Natural killer cell (primary cell): ENCODE measurements around the gene TEAD3. TPM values are rescaled to one million over a fixed set of nuclear protein-coding genes. Genes with fewer than 3 reads are reported as not detected.

Experiments used
- ATAC-seq, 3 donors: fragments of 150-1000 bp in 2 of 3; fragments of 200-7000 bp in 1 of 3; cut with Tn5 transposase; 1 replicate in 1 of 3; 2 replicates in 2 of 3; pipeline ENCODE4 v1.10.0; 2021; ENCODE audit warnings: mild to moderate bottlenecking in 2 of 3, moderate library complexity in 2 of 3
- DNase-seq, 2 donors: peaks; one replicate each; pipeline versions ENCODE4 v3.0.0 to v3.0.0-alpha.2; 2013 to 2021; ENCODE audit warnings: mixed read lengths in 1 of 2
- H3K27ac ChIP-seq: one replicate; pipeline ENCODE4 v1.5.1; 2013; ENCODE audit warnings: mild to moderate bottlenecking, low read length
- H3K27me3 ChIP-seq: one replicate; pipeline ENCODE4 v1.6.1; 2013; ENCODE audit warnings: low read length; ENCODE audit not compliant: control insufficient read depth, insufficient read depth
- H3K36me3 ChIP-seq: one replicate; pipeline ENCODE4 v1.6.1; 2013; ENCODE audit warnings: low read length; ENCODE audit not compliant: control insufficient read depth, insufficient read depth
- H3K4me1 ChIP-seq: one replicate; pipeline ENCODE4 v1.6.1; 2013; ENCODE audit warnings: low read length; ENCODE audit not compliant: control insufficient read depth, insufficient read depth
- H3K4me3 ChIP-seq: one replicate; pipeline ENCODE4 v1.5.1; 2013; ENCODE audit warnings: low read length
- H3K9me3 ChIP-seq: one replicate; pipeline ENCODE4 v1.6.1; 2013; ENCODE audit warnings: low read length; ENCODE audit not compliant: control insufficient read depth, insufficient read depth
- H3K27ac Mint-ChIP-seq, 2 donors: one replicate each; pipeline ENCODE4 v1.8.0; 2022; ENCODE audit warnings: mild to moderate bottlenecking in 2 of 2, mixed read lengths in 2 of 2, moderate library complexity in 1 of 2
- H3K27me3 Mint-ChIP-seq, 2 donors: one replicate each; pipeline ENCODE4 v1.8.0; 2022; ENCODE audit warnings: low read depth in 2 of 2, mixed read lengths in 2 of 2
- H3K36me3 Mint-ChIP-seq: one replicate; pipeline ENCODE4 v1.8.0; 2022; ENCODE audit warnings: mixed read lengths
- H3K4me1 Mint-ChIP-seq, 2 donors: one replicate each; pipeline ENCODE4 v1.8.0; 2022; ENCODE audit warnings: mixed read lengths in 2 of 2
- H3K4me3 Mint-ChIP-seq: one replicate; pipeline ENCODE4 v1.8.0; 2022; ENCODE audit warnings: mild to moderate bottlenecking, moderate library complexity, mixed read lengths
- H3K9me3 Mint-ChIP-seq, 2 donors: one replicate each; pipeline ENCODE4 v1.8.0; 2022; ENCODE audit warnings: mixed read lengths in 2 of 2
- WGBS: methylation state at CpG from one replicate; pipeline ENCODE4 v1.1.7; 2013; ENCODE audit warnings: missing lambda C conversion rate; ENCODE audit not compliant: insufficient coverage; 5-methylcytosine and 5-hydroxymethylcytosine counted together
- intact Hi-C: fragments of 100-400 bp; cut with micrococcal nuclease; formaldehyde crosslinking; loops from one replicate; pipeline ENCODE4 v1.14.2; 2022
- total RNA-seq, 4 donors: library from RNA; stranded (reverse); fragments of 120-200 nt in 1 of 4; gene quantifications; one replicate each; pipeline versions ENCODE4 v1.2.3 to v1.2.4, GENCODE V29; 2013 to 2022
- TF ChIP-seq, protein P1 (sequence below): fragments of 200-600 bp; IDR thresholded peaks from one replicate; pipeline ENCODE4 v1.8.0; 2022; ENCODE audit warnings: antibody characterized with exemption

Gene TEAD3
- total RNA-seq, 3 donors from 2014 or later (not counting 1 experiment from before 2014, with no cell fraction given), result 0.39 TPM; not detected in 2

DNA sequence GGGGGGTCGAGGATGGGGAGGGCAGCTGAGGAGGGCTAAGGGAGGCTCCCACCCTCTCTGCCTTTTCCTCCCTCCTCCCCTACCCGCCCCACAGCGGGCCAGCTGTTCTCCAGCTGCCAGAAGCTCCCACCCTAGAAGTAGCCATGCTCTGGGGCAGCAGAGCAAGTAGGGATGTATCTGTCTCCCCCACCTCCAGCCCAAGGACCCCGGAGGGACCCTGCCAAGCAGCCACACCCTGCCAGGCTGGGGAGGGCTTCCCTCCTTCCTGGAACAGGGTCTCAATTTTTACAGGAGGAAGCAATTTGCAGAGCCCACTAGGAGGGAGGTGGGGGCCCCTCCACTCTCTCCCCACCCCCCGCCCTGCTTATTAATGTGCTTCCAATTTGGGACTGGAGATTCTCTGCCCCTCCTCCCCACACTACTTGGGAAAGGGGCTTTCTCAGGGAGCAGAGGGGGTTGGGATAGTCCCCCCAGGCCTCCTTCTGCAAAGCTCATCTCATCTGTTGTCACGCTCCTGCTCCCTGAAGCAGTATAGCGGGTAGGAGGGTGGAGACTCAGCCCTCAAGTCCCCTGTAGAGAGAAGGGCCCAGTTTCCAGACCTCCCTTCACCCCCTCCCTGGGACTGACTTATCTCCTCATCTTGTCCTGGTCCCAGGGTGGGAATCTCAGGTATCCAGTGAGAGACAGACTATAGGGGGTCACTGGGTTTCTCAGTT is 4.5 kb downstream of the TEAD3 start:
- Histone ChIP-seq H3K4me1 (peaks cover 18% of the 10 kb centered on the region), H3K9me3 (no peaks in the 10 kb centered on the region), H3K4me3 (no peak overlapping the region), H3K27ac (no peak overlapping the region), H3K36me3 (no peaks in the 10 kb centered on the region), H3K27me3 (no peaks in the 10 kb centered on the region)
- Mint-ChIP-seq H3K36me3 (no peaks in the 10 kb centered on the region), H3K27ac (peak overlapping the region in 1 of 2 donors; percentile 45), H3K27me3 (peaks cover 9 to 13% of the 10 kb centered on the region in 2 donors), H3K4me1 (peaks cover 8 to 33% of the 10 kb centered on the region in 2 donors), H3K4me3 (no peak overlapping the region), H3K9me3 (no peaks in the 10 kb centered on the region)
- TF ChIP-seq, protein P1, sequence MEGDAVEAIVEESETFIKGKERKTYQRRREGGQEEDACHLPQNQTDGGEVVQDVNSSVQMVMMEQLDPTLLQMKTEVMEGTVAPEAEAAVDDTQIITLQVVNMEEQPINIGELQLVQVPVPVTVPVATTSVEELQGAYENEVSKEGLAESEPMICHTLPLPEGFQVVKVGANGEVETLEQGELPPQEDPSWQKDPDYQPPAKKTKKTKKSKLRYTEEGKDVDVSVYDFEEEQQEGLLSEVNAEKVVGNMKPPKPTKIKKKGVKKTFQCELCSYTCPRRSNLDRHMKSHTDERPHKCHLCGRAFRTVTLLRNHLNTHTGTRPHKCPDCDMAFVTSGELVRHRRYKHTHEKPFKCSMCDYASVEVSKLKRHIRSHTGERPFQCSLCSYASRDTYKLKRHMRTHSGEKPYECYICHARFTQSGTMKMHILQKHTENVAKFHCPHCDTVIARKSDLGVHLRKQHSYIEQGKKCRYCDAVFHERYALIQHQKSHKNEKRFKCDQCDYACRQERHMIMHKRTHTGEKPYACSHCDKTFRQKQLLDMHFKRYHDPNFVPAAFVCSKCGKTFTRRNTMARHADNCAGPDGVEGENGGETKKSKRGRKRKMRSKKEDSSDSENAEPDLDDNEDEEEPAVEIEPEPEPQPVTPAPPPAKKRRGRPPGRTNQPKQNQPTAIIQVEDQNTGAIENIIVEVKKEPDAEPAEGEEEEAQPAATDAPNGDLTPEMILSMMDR, result no peak
- no peak for ATAC-seq
- WGBS, result 7% methylated on average over 4 of the region's 7 CpGs
- intact Hi-C loops, result no loop called here
- DNase-seq, result no peak

DNA sequence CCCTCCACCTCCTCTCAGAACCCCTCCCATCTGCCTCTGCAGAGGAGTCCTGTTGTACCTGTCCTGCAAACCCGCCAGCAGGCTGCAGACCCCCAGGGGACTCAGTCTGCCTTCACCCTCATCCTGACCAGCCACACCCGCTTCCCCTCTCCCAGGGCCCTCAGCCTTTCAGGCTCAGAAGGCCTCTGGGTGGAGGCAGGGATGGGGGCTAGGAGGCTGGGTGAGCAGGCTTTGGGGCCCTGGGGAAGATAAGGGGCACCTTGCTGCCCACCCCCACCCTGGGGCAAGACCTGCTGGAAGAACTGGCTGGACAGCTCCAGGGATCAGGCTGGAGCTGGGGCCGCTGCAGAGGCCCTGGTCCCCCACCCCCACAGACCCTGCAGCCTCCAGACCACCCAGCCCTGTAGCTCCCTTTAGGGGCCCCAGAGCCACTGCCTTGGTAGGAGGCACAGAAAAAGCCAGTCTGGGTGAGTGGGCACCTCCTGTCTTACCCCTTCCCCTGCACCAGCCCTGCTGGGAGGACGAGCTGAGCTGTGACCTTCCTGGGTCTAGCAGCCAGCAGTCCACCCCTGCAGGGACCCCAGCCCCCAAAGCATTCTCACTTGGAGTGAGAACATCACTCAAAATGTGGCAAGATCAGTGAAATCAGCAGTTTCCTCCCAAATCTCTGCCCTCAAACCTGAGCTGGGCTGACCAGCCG is 5.2 kb downstream of the TEAD3 start:
- no peaks in the 10 kb centered on the region for H3K9me3 ChIP-seq
- no peak overlapping the region for H3K4me3 Mint-ChIP-seq
- intact Hi-C loops, result no loop called here
- DNase-seq (no peak), ATAC-seq (no peak)
- peaks cover 8 to 33% of the 10 kb centered on the region in 2 donors for H3K4me1 Mint-ChIP-seq
- peaks cover 9 to 13% of the 10 kb centered on the region in 2 donors for H3K27me3 Mint-ChIP-seq
- H3K4me3 ChIP-seq, result no peak overlapping the region
- 53% methylated on average over 4 of the region's 5 CpGs for WGBS
- no peak overlapping the region for H3K27ac ChIP-seq
- H3K27ac Mint-ChIP-seq, result no peak overlapping the region
- no peaks in the 10 kb centered on the region for H3K9me3 Mint-ChIP-seq
- peaks cover 17% of the 10 kb centered on the region for H3K4me1 ChIP-seq
- TF ChIP-seq, protein P1, result no peak
- no peaks in the 10 kb centered on the region for H3K36me3 Mint-ChIP-seq
- H3K27me3 ChIP-seq, result no peaks in the 10 kb centered on the region
- H3K36me3 ChIP-seq, result no peaks in the 10 kb centered on the region

DNA sequence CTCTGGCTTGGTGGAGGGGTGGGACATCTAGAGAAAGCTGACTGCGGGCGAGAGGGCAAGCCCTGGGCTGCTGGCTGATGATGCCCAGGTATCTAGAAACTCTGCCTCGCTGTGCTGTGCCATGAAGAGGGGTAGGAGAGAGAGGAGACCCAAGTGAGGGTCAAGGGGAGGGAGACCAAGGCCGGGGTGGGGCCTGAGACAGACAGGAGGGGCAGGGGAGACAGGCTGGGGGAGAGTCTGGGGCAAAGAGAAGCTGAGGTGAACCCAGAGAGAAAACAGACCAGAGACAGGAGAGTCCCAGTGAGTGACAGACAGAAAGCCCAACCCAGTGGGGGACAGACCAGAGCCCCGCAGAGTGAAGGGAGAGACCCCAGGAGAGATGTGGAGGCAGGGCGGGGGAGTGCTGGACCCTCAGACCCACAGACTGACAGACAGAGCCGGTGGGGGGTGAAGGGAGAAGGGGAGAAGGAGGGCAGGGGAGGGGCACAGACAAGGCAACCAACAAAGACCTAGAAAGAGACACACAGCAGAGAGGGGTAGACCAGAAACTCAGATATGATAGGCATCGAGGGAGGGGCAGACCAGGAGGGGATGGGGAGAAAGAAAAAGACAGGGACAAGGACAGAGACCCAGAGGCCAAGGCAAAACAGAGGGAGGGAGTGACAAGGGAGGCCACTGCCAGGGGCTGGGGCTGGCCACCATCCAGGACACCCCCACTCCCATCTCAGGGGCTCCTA is 5.9 kb downstream of the TEAD3 start:
- Mint-ChIP-seq H3K9me3 (no peaks in the 10 kb centered on the region), H3K27ac (no peak overlapping the region), H3K36me3 (no peaks in the 10 kb centered on the region), H3K27me3 (peaks cover 9 to 13% of the 10 kb centered on the region in 2 donors), H3K4me1 (peaks cover 8 to 33% of the 10 kb centered on the region in 2 donors), H3K4me3 (no peak overlapping the region)
- TF ChIP-seq, protein P1, result no peak
- Histone ChIP-seq H3K36me3 (no peaks in the 10 kb centered on the region), H3K27me3 (no peaks in the 10 kb centered on the region), H3K27ac (no peak overlapping the region), H3K9me3 (no peaks in the 10 kb centered on the region), H3K4me3 (no peak overlapping the region), H3K4me1 (peaks cover 14% of the 10 kb centered on the region)
- intact Hi-C loops, result no loop called here
- ATAC-seq (no peak), DNase-seq (no peak)
- WGBS, result 82% methylated on average over 8 of the region's 8 CpGs
